HepG2 (cell line): ENCODE results near the gene RBM3. TPM values are rescaled to one million over a fixed set of nuclear protein-coding genes. Genes with fewer than 3 reads are reported as not detected.

Source experiments
- CHD4 ChIP-seq: fragments of 200-600 bp; sonication (generic); IDR thresholded peaks from 2 replicates; pipeline ENCODE4 v1.7.0; 2017; ENCODE audit warnings: mild to moderate bottlenecking, low read length, borderline replicate concordance
- HNRNPK ChIP-seq: fragments of 200-400 bp; formaldehyde crosslinking; IDR thresholded peaks from 2 replicates; pipeline ENCODE4 v1.6.1; 2018; ENCODE audit warnings: low read length, low read depth, moderate library complexity, mild to moderate bottlenecking; ENCODE audit not compliant: poor library complexity, severe bottlenecking
- ISX ChIP-seq: sonication (generic); formaldehyde crosslinking; conservative IDR thresholded peaks from 2 replicates; pipeline ENCODE4 v1.5.0; 2020; ENCODE audit warnings: missing genetic modification reagents
- ZNF235 ChIP-seq: sonication (generic); formaldehyde crosslinking; IDR thresholded peaks from 2 replicates; pipeline ENCODE4 v1.8.1; 2023; ENCODE audit warnings: mild to moderate bottlenecking, missing genetic modification reagents, borderline replicate concordance
- ZNF607 ChIP-seq: sonication (generic); formaldehyde crosslinking; IDR thresholded peaks from 2 replicates; pipeline ENCODE4 v1.5.1; 2020; ENCODE audit warnings: missing genetic modification reagents, mild to moderate bottlenecking, borderline replicate concordance
- polyA plus RNA-seq, 8 experiments: library from polyadenylated mRNA; depleted of rRNA in 3 of 8; stranded (reverse) in 7 of 8; unstranded in 1 of 8; fragments of >200 nt; fragmentation: Illumina TruSeq in 4 of 8; extraction: Trizol in 4 of 8; gene quantifications; 2 replicates each; pipeline versions ENCODE4 v1.2.1 to v1.2.3, GENCODE V29; 2011 to 2016; ENCODE audit warnings: low read depth in 4 of 8, missing spikeins in 1 of 8, mixed read lengths in 1 of 8; ENCODE audit not compliant: insufficient read depth in 1 of 8
- total RNA-seq, 5 experiments: library from RNA; depleted of rRNA; stranded (reverse); fragments of >200 nt; fragmentation: Illumina TruSeq; extraction: Trizol; gene quantifications; 2 replicates each; pipeline ENCODE4 v1.2.3, GENCODE V29; 2016; ENCODE audit warnings: low read depth in 1 of 5
- TF ChIP-seq, protein P1 (sequence below): sonication (generic); formaldehyde crosslinking; IDR thresholded peaks from 2 replicates; pipeline ENCODE4 v1.5.0; 2020; ENCODE audit warnings: mild to moderate bottlenecking, missing genetic modification reagents, borderline replicate concordance
- TF ChIP-seq, protein P2 (sequence below): sonication (generic); formaldehyde crosslinking; IDR thresholded peaks from 2 replicates; pipeline ENCODE4 v1.8.0; 2022; ENCODE audit warnings: mild to moderate bottlenecking, missing genetic modification reagents; ENCODE audit not compliant: insufficient replicate concordance
- TF ChIP-seq, protein P3 (sequence below): sonication (generic); formaldehyde crosslinking; conservative IDR thresholded peaks from 2 replicates; pipeline ENCODE4 v1.8.0; 2022; ENCODE audit warnings: missing genetic modification reagents

Gene RBM3
- total and polyA plus RNA-seq, 2 of the 13 experiments (the other 11 are each of a cell fraction or from before 2014, with no cell fraction given) = 123 to 182 TPM

DNA sequence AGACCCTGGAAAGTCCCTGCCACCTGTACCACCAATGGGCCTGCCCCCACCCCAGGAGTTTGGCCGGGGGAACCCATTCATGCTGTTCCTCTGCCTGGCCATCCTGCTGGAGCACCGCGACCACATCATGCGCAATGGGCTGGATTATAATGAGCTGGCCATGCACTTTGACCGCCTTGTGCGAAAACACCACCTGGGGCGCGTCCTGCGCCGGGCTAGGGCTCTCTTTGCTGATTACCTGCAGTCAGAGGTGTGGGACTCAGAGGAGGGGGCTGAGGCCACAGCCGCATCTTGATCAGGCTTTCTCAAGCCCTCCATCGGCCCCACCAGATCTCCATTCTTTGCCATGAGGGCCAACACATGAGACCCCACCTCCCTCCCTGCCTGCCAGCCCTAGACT, 13.6 kb upstream of the RBM3 start (continued):
- TF ChIP-seq, protein P1, sequence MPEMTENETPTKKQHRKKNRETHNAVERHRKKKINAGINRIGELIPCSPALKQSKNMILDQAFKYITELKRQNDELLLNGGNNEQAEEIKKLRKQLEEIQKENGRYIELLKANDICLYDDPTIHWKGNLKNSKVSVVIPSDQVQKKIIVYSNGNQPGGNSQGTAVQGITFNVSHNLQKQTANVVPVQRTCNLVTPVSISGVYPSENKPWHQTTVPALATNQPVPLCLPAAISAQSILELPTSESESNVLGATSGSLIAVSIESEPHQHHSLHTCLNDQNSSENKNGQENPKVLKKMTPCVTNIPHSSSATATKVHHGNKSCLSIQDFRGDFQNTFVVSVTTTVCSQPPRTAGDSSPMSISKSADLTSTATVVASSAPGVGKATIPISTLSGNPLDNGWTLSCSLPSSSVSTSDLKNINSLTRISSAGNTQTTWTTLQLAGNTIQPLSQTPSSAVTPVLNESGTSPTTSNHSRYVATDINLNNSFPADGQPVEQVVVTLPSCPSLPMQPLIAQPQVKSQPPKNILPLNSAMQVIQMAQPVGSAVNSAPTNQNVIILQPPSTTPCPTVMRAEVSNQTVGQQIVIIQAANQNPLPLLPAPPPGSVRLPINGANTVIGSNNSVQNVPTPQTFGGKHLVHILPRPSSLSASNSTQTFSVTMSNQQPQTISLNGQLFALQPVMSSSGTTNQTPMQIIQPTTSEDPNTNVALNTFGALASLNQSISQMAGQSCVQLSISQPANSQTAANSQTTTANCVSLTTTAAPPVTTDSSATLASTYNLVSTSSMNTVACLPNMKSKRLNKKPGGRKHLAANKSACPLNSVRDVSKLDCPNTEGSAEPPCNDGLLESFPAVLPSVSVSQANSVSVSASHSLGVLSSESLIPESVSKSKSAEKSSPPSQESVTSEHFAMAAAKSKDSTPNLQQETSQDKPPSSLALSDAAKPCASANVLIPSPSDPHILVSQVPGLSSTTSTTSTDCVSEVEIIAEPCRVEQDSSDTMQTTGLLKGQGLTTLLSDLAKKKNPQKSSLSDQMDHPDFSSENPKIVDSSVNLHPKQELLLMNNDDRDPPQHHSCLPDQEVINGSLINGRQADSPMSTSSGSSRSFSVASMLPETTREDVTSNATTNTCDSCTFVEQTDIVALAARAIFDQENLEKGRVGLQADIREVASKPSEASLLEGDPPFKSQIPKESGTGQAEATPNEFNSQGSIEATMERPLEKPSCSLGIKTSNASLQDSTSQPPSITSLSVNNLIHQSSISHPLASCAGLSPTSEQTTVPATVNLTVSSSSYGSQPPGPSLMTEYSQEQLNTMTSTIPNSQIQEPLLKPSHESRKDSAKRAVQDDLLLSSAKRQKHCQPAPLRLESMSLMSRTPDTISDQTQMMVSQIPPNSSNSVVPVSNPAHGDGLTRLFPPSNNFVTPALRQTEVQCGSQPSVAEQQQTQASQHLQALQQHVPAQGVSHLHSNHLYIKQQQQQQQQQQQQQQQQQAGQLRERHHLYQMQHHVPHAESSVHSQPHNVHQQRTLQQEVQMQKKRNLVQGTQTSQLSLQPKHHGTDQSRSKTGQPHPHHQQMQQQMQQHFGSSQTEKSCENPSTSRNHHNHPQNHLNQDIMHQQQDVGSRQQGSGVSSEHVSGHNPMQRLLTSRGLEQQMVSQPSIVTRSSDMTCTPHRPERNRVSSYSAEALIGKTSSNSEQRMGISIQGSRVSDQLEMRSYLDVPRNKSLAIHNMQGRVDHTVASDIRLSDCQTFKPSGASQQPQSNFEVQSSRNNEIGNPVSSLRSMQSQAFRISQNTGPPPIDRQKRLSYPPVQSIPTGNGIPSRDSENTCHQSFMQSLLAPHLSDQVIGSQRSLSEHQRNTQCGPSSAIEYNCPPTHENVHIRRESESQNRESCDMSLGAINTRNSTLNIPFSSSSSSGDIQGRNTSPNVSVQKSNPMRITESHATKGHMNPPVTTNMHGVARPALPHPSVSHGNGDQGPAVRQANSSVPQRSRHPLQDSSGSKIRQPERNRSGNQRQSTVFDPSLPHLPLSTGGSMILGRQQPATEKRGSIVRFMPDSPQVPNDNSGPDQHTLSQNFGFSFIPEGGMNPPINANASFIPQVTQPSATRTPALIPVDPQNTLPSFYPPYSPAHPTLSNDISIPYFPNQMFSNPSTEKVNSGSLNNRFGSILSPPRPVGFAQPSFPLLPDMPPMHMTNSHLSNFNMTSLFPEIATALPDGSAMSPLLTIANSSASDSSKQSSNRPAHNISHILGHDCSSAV (CRISPR knock-in tag) = no peak
- TF ChIP-seq ZNF235 (no peak), ISX (CRISPR knock-in tag) (no peak), HNRNPK (no peak), CHD4 (no peak), ZNF607 (CRISPR knock-in tag) (no peak)
- TF ChIP-seq, protein P2, sequence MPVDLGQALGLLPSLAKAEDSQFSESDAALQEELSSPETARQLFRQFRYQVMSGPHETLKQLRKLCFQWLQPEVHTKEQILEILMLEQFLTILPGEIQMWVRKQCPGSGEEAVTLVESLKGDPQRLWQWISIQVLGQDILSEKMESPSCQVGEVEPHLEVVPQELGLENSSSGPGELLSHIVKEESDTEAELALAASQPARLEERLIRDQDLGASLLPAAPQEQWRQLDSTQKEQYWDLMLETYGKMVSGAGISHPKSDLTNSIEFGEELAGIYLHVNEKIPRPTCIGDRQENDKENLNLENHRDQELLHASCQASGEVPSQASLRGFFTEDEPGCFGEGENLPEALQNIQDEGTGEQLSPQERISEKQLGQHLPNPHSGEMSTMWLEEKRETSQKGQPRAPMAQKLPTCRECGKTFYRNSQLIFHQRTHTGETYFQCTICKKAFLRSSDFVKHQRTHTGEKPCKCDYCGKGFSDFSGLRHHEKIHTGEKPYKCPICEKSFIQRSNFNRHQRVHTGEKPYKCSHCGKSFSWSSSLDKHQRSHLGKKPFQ (CRISPR knock-in tag) = no peak
- TF ChIP-seq, protein P3, sequence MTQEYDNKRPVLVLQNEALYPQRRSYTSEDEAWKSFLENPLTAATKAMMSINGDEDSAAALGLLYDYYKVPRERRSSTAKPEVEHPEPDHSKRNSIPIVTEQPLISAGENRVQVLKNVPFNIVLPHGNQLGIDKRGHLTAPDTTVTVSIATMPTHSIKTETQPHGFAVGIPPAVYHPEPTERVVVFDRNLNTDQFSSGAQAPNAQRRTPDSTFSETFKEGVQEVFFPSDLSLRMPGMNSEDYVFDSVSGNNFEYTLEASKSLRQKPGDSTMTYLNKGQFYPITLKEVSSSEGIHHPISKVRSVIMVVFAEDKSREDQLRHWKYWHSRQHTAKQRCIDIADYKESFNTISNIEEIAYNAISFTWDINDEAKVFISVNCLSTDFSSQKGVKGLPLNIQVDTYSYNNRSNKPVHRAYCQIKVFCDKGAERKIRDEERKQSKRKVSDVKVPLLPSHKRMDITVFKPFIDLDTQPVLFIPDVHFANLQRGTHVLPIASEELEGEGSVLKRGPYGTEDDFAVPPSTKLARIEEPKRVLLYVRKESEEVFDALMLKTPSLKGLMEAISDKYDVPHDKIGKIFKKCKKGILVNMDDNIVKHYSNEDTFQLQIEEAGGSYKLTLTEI (CRISPR knock-in tag) = no peak
